Spleen (tissue), 7 donors: ENCODE results near the gene SLIT3.

ENCODE experiments used
- CTCF ChIP-seq, 11 experiments: fragments of 200-600 bp in 7 of 11; fragments of 450-650 bp in 4 of 11; sonication (generic) in 4 of 11; IDR thresholded peaks in 8 of 11; conservative IDR thresholded peaks in 3 of 11; 1 replicate in 7 of 11; 2 replicates in 4 of 11; pipeline versions ENCODE4 v1.4.0 to v1.8.0; 2016 to 2021; ENCODE audit warnings: antibody characterized with exemption in 11 of 11, inconsistent platforms in 4 of 11, mild to moderate bottlenecking in 1 of 11
- POLR2A ChIP-seq, 3 donors: fragments of 450-650 bp; IDR thresholded peaks; one replicate each; pipeline ENCODE4 v1.5.1; 2017; ENCODE audit warnings: antibody characterized with exemption in 3 of 3, mild to moderate bottlenecking in 1 of 3
- POLR2AphosphoS5 ChIP-seq, 3 donors: sonication (generic); formaldehyde crosslinking; IDR thresholded peaks; one replicate each; pipeline ENCODE4 v1.5.1; 2017; ENCODE audit warnings: antibody characterized with exemption in 3 of 3
- donor health status: DM: no; HTN: no; CAD: no; lungs with moderate emphysema.
- donor health status: DM: no; HTN: no; CAD: no.
- donor health status: DM: no; HTN: no; CAD: no.

- TF ChIP-seq CTCF (IDR thresholded peaks at IDR 0.05 in 8 of 11, conservative IDR thresholded peaks at IDR 0.05 in 3 of 11) (no peak), POLR2A (IDR thresholded peaks at IDR 0.05) (no peak), POLR2AphosphoS5 (IDR thresholded peaks at IDR 0.05) (no peak)
Measured at GRCh38 chr5:168882283-168882682, 418.7 kb downstream of the SLIT3 start.
